ENCODE measurements around the gene PLA2G4B.

Gene PLA2G4B

DNA sequence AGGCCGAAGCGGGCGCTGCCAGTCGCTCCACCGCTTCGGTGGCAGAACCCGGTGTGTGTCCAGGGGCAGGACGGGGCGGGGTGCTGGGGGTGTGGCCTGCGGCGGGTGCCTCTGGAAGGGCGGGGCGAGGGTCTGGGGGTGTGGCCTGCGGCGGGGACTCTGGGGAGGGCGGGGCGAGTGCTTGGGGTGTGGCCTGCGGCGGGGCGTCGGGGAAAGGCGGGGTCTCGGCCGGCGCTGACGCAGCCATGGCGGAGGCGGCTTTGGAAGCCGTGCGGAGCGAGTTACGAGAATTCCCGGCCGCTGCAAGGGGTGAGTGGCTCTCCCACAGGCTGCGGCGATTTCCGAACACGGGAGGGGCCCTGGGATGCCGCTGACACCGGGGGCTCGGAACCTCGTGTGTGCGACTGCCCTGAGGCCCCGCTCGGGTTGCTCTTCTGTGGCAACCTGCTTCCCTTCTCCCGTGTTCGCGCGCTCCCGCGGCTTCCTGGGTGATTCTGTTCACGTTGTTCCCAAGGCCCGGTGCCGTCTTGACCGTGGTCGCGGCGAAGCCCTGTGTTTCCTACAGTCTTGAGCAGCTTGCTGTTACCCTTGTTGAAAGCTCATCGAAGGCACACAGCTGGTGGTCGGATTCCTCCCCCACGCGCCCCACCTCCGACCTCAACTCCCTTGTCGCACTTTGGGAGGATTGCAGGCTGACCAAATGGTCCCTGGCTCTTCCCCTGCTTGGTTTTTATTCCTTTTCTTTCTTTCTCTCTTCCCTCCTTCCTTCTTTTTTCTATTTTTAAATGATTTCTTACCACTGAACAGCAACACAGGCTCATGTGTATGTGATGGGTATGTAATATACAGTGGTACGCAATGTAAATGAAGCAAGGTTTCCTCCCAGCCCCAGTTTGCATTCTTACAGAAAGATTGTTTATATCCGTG is 10.5 kb upstream of the PLA2G4B start, which contains the start of gene JMJD7:
Gene JMJD7 (plus strand): TSS at position 213 of the 927 bp plus-strand sequence. CDS start 33 bp downstream, at position 246.
- peak; percentile 82 to 99 (median 93) for DNase-seq

DNA sequence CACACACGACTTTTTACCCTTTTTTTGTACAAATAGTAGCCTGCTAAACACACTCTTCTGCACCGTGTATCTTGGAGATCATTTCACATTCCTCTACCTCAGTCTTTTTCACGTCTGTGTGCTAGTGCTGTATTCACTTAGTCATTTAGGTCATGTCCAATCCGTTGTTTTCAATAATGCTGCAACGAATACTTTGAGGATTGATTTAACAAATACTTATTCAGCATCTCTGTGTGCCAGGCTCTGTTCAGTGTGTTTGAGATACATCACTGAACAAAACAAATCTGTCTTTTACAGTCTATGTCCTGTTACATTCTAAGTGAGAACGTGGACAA is 9.9 kb upstream of the PLA2G4B start:
- no peak for DNase-seq

DNA sequence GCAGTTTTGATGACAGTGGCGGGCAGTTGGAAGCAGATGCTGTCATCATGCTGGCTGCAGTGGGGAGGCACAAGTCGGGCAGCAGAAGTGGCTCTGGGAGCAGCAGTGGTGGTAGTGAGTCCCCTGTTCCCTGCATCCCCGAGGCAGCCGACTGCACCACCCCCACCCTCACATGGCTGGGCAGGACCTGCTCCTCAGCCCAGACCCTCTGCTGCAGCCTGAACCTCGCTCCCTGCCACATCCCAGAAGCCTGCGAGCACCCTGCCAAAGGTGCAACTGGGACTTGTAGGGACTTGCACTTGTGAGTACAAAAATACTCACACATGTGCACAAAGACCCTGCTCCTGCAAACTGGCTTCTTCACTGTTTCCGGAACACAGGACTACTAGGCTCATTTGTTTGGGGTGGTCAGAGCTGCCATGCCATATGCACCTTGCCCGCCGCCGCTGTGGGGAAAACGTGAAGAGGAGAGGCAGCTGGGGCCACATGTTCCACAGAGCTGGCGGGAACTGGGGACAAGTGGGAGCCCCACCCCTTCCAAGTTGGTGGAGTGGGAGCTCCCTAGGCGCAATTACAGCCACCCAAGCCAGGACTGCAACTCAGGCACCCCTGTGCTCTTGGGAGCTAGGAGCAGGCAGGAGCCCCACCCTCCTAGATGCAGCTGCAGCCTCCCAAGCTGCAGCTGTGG is 8.5 kb upstream of the PLA2G4B start:
- no peak for DNase-seq

DNA sequence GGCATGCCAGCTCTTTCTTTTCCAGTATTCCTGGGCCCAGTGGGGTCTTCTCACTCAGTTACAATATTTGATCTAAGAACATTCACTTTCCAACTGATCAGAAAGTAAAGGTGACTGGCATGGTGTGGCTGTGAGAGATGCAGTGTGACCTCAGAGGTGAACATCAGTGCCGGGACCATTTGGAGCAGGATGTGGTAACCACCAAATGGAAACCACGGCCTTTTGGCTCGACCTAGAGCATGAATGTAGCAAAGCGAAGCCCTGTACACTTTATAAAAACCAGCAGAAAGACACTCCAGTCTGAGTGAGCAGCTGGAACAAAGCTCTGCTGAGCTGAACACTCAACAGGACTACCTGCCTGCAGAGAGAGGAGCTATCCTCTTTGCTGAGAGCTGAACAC is 7.4 kb upstream of the PLA2G4B start:
- DNase-seq, result peak in 2 of 5 experiments; percentile 58 to 93

DNA sequence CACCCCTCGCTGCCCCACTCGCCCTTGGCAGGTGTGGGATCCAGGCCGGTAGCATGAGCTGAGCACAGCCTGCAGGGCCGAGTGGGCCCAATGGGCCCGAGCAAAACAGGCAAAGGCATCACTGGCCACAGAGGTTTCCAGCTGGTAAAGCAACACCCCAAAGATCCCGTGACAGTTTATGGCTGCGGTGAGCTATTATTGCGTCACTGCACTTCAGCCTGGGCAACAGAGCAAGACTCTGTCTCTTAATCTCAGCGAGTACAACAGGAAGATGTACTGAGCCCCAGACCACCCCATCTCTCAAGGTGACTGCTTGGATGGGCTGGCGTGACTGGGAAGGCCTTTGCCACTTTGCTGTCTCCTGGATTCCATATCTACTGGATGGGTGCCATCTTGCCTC is 6.4 kb upstream of the PLA2G4B start:
- DNase-seq, result no peak

DNA sequence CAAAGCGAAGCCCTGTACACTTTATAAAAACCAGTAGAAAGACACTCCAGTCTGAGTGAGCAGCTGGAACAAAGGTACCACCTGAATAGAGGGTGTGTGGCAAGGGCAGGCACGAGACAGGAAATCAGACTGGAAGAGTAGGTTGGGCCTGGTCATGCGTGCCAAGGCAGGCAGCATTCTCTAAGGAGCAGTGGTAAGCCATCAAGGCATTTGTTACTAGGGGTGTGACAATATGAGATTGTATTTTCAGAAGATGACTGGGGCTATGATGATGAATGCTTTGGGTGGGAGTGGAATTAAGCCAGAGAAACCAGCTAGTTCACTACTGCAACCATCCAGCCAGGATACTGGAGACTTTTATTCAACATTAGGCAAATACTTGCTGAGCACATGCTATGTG is 5.8 kb upstream of the PLA2G4B start:
- peak in 1 of 5 experiments; percentile 43 for DNase-seq

DNA sequence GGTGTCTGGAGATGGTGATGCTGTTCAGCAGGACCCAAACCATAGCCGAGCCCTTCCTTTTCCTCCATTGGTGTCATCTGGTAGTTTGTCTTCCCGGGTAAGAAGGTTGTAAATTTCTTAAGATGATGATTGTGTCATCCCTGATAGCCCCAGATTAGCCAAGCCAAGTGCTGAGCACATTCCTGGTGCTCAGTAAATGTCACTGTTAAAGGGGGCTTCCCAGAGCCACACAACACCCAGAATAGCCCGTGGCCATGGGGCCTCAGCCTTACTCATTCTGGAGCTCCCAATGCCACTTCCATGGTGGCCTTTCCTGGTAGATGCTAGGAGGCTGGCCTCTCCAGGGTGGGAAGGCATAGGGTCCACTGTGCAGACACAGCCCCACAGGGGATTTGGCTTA is 4.6 kb upstream of the PLA2G4B start:
- no peak for DNase-seq

DNA sequence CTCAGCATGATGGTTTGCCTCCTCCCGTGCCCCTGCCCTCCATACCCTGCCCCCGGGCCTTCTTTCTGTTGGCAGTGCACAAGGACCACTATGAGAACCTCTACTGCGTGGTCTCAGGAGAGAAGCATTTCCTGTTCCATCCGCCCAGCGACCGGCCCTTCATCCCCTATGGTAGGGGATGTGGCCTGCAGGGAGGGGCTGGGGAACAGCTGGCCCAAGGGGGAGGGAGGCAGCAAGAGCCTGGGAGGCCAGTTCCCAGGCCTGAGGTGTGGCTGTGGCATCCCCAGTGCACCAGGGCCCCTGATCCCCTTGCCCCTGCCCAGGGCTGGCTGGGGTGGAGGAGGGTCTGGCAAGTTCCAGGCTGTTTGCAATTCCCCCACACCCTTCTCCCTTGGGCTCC is 2.6 kb upstream of the PLA2G4B start:
- DNase-seq, result no peak

DNA sequence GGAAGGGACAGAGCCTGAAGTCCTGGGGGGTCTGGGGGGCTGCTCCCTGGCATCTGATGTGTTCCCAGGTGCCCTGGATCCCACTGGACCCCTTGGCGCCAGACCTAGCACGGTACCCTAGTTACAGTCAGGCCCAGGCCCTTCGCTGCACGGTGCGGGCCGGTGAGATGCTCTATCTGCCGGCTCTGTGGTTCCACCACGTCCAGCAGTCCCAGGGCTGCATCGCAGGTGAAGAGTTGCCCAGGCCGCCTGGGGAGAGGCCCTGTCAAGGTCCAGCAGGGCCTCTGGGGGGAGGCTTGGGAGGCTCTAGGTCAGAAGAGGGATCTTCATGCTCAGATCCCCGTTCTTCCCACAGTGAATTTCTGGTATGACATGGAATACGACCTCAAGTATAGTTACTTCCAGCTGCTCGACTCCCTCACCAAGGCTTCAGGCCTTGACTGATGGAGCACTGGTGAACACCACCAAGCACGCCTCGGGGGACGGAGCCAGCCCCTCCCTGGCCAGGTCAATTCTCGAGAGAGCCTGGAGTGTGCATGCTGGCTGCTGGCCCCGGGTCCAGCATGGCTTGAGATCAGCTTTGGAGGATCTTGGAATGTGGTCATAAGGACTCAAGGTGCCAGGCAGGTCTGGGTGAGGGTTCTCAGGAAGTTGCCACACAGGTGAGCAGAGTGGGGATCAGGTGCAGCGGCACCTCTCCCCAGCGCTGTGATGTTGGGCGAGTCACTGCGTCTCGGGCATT is 1.8 kb upstream of the PLA2G4B start:
- no peak for DNase-seq

DNA sequence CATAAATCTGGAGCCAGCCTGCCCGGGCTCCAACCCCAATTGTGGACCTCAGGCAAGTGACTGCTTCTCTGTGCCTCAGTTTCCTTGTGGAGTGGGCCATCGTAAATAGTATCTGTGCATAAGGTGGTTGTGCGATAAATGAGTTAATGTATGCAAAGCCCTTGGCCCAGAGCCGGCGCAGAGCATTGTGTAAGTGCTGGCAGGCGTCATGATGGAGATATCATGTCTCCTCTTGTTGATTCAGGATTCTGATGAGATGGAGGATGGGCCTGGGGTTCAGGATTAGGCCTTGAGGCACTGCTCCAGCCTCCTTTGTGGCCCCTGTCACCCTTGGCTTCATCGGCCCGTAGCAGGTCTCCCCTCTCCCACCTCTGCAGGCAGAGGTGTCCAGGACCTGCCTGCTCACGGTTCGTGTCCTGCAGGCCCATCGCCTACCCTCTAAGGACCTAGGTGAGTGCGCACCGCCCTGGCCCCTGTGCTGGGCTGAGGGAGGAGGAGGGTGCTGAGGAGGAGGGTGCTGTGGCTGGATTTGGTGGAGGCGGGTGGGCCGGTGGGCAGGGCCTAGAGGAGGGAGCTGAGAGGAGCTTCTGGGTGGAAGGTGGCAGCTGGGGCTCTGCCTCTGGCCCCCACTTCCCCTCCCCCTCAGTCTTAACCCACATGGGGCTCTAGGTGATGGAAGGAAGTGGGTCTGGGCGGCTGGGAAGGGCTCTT is 1.3 kb downstream of the PLA2G4B start:
- no peak for DNase-seq

DNA sequence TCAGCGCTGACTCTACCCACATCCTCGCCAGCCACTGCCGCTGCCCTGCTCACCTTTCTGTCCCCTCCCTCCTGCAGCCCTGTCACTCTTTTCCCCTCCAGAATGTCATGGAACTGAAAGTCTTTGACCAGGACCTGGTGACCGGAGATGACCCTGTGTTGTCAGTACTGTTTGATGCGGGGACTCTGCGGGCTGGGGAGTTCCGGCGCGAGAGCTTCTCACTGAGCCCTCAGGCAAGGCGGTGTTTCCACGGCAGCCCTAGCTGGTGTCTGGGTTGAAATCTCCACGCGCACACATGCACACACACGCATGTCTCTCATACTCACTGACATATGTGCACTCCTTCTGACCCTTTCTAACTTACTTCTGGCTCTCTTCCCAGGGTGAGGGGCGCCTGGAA is 2.0 kb downstream of the PLA2G4B start:
- no peak for DNase-seq

DNA sequence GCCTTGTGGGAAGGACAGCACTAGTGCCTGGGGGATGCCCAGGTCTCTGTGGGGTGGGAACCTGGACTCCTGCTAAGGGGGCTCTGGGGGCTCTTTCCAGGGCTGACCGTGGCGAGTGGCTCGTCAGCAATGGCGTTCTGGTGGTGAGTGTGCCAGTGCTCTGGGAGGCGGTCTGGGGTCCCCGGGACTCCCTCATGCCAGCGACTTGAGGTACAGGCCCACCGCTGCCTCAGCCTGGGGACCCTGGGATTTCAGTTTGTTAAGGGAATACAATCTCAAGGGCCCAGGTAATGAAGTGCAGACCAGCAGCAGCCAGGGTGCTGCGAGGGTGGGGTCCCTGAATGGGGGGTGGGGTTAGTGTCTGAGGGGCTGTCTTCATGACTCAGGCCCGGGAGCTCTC is 2.5 kb downstream of the PLA2G4B start:
- no peak for DNase-seq

DNA sequence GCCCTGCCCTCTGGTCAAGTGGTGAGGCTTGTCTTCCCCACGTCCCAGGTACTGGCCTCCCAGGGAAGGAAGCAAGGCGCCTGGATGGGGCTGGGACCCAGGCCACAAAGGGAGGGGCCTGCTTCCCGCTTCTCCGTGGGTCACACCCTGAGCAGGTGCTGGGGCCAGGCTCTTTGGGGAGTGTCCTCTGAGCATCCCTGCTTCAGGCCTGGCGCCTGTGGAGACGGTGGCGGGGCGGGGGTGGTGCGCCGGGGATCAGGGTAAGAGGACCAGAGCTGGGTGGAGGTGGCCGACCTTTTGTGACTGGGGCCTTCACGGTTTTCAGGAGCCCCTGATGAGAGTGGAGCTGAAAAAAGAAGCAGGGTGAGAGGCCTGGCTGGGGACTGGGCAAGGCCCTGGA is 3.6 kb downstream of the PLA2G4B start:
- DNase-seq, result no peak

DNA sequence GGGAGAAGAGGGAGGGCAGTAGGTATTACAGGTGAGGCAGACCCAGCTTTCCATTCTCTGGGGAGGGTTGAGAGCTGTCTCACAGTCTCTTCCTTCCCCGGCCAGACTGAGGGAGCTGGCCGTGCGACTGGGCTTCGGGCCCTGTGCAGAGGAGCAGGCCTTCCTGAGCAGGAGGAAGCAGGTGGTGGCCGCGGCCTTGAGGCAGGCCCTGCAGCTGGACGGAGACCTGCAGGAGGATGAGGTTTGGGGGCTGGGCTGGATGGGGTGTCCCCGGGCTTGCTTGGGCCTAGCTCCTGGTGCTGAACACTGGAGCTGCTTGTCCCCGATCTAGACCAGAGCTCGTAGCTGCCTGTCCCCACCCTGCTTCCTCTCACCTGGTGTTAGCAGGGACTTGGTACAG is 4.9 kb downstream of the PLA2G4B start:
- DNase-seq, result no peak

DNA sequence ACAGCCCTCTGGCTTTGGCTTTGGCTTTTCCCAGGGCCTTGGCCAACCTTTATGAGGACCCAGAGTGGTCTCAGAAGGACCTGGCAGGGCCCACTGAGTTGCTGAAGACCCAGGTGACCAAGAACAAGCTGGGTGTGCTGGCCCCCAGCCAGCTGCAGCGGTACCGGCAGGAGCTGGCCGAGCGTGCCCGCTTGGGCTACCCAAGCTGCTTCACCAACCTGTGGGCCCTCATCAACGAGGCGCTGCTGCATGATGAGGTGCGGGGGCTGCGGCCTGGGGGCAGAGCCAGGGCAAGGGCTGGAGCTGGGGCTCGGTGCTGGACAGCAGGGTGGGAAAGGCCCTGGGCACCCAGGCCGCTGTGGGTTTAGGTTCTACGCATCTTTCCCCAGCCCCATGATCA is 6.2 kb downstream of the PLA2G4B start:
- DNase-seq, result no peak

DNA sequence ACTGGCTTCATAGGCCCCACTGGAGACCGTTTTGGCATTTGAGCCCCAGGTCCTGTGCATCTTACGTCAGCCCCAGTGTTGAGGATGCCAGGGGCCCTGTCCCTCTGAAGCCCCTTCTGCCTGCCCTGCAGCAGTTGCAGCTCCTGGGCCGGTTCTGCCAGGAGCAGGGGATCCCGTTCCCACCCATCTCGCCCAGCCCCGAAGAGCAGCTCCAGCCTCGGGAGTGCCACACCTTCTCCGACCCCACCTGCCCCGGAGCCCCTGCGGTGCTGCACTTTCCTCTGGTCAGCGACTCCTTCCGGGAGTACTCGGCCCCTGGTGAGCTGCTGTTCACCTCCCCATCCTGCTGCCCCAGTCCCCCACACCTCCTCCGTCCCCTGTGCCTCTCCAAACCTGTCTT is 8.6 kb downstream of the PLA2G4B start:
- no peak for DNase-seq

DNA sequence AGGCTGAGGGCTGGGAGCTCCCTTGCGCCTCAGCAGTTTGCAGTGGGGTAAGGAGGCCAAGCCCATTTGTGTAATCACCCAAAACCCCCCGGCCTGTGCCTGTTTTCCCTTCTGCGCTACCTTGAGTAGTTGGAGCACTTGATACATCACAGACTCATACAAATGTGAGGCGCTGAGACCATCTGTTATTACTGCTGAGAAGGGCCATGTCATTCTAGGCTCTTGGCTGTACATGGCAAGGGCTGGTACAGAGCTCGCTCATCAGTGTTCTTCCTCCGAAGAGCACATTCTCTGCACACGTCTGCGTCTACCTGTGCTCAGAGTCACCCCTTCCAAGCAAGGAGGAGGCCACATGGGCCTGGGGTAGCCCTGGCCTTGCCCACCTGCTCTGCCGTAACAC is 9.3 kb downstream of the PLA2G4B start:
- DNase-seq, result no peak

DNA sequence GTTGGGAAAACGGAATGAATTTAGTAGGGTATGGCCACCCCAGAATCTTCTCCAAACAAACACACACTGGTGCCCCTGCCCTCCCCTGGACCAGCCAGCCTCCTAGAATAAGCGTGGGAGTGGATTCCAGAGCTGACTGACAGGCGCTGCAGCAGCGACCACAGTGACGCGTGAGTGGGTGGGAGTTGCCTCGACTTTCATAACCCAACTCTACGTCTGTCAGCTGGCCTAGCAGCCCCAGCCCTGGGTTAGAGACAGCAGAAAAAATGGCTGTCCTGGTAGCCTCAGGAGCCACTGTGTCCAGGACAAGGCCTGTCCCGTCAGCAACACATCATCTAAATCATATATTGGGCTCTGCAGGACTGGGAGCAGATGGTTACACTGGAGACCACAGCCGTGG is 10.0 kb downstream of the PLA2G4B start:
- DNase-seq, result peak in 2 of 5 experiments; percentile 38

DNA sequence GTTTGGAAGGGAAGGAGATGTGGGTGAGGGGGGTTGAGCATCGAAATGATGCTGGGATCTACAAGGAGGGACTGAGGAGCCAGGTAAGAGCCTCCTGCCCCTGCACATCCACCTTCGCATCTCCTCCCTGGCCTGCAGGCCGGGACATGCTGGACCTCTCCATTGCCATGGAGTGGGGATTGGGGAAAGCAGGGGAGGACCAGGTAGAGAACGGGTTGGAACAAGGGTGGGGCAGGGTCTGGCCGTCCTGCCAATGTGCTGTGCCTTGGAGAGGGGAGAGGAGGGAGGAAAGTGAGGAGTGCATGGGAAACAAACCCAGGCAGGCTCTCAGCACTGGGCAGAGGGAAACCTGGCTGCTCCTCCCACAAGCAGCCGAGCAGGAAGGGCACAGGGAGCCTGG is 10.6 kb downstream of the PLA2G4B start:
- no peak for DNase-seq

DNA sequence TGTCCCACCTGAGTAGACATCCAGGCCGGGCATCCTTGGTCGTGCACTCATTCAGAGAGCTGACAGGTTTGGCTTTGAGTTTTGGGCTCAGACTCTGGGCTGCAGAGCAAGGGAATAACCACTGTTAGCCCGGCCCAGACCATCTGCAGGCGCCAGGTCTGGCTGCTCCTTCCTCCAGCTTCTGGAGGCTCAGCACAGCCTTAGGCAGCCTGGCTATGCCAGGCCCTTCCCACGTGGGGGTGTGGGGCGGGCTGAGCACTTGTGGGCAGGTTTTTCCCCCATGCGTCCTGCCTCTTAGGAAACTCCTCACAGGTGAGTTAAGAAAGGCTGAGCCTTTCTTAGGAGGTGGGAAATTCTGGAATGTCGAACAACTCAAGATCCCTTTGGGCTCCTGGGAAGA is 11.2 kb downstream of the PLA2G4B start:
- DNase-seq, result no peak

DNA sequence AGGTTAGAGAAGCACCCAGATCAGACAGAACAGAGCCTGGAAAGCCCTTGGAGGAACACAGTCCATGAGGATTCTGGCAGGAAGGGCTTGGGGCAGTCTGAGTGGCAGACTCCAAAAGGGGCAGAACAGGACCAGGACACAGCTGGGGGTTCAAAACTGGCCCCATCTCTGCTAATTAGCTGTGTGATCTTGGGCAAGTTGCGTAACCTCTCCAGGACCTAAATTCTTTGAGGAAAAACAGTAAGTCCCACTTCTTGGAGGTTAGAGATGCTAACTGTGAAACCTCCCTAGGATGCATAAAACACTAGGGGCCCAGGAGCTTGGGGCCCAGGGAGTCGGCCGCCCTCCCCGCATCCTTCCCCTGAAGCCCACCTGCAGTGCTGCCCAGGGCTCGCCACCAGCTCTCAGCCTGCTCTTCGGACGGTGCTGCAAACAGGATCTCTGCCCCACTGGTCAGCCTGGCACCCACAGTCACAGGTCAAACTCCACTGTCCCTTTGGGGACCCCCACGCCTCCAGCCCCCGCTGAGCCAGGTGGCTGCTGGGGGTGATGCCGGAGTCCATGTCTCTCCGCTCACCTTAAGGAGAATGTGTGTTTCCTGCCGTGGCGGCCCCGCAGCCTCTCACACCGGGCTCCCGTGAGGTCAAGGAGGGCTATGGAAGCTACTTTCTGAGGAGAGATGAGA is 12.0 kb downstream of the PLA2G4B start:
- DNase-seq, result no peak

DNA sequence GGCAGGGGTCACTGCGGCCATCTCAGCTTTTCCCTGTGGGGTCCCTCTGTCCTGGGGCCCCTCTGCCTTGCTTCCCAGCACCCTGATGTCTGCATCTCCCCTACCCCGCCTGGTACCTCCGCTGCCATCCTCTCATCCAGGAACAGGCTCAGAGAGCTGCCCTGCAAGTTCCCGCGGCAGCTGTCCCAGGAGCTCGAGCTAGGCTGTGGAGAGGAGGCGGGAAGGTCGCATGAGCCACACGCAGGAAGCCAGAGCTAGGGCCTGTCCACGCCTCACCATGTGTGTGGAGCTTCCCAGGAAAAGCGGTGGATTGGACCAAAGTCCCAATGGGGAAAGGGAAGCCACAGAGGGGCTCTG is 12.5 kb downstream of the PLA2G4B start:
- DNase-seq, result no peak

All from T-helper 2 cell (primary cell).